T-helper 2 cell treated with Interferon-gamma antibody and Interleukin-4, amounts not matched to agents 5 μg/mL and 100 μg/mL, for 36 hours (primary cell): ENCODE measurements around the gene ATP2B1.
"Not testable (repeated sequence)": the region's sequence is repeated elsewhere in the genome, so short reads cannot be mapped to it uniquely, and the experiment has no call there.

Experiments
- DNase-seq: peaks from one replicate; pipeline ENCODE4 v3.0.0; 2021; ENCODE audit warnings: low spot score
- H3K27ac Mint-ChIP-seq: one replicate; pipeline ENCODE4 v1.8.0; 2021; ENCODE audit warnings: mild to moderate bottlenecking, mixed read lengths
- H3K27me3 Mint-ChIP-seq: one replicate; pipeline ENCODE4 v1.8.0; 2021; ENCODE audit warnings: low read depth, mixed read lengths
- H3K36me3 Mint-ChIP-seq: one replicate; pipeline ENCODE4 v1.8.0; 2021; ENCODE audit warnings: low read depth, mixed read lengths
- H3K4me1 Mint-ChIP-seq: one replicate; pipeline ENCODE4 v1.8.0; 2021; ENCODE audit warnings: low read depth, mixed read lengths
- H3K4me3 Mint-ChIP-seq: one replicate; pipeline ENCODE4 v1.8.0; 2022; ENCODE audit warnings: mild to moderate bottlenecking, moderate library complexity, mixed read lengths
- H3K9me3 Mint-ChIP-seq: one replicate; pipeline ENCODE4 v1.8.0; 2021; ENCODE audit warnings: mixed read lengths

The ATP2B1 gene

GRCh38 chr12:89706986-89707702 lies 1.5 kb downstream of the ATP2B1 start:
- H3K4me3 Mint-ChIP-seq, result peak overlapping the region; percentile 81
- DNase-seq, result no peak
- peaks cover 30% of the 10 kb centered on the region for H3K27me3 Mint-ChIP-seq
- H3K4me1 Mint-ChIP-seq, result peaks cover 25% of the 10 kb centered on the region
- H3K9me3 Mint-ChIP-seq, result no peaks in the 10 kb centered on the region
- peak overlapping the region; percentile 81 for H3K27ac Mint-ChIP-seq
- peaks cover 2% of the 10 kb centered on the region for H3K36me3 Mint-ChIP-seq

- H3K36me3 Mint-ChIP-seq, result peaks cover 2% of the 10 kb centered on the region
- peak overlapping the region; percentile 81 for H3K4me3 Mint-ChIP-seq
- no peak for DNase-seq
- no peak overlapping the region for H3K27ac Mint-ChIP-seq
- H3K9me3 Mint-ChIP-seq, result no peaks in the 10 kb centered on the region
- H3K4me1 Mint-ChIP-seq, result peaks cover 25% of the 10 kb centered on the region
- H3K27me3 Mint-ChIP-seq, result peaks cover 27% of the 10 kb centered on the region
Observed at GRCh38 chr12:89706551-89706950, 2.1 kb downstream of the ATP2B1 start.

- H3K36me3 Mint-ChIP-seq, result peaks cover 2% of the 10 kb centered on the region
- H3K4me1 Mint-ChIP-seq, result peaks cover 20% of the 10 kb centered on the region
- no peak overlapping the region for H3K4me3 Mint-ChIP-seq
- H3K27me3 Mint-ChIP-seq, result peaks cover 9% of the 10 kb centered on the region
- no peak for DNase-seq
- H3K27ac Mint-ChIP-seq, result no peak overlapping the region
- no peaks in the 10 kb centered on the region for H3K9me3 Mint-ChIP-seq
Observed at GRCh38 chr12:89704457-89704856, 4.2 kb downstream of the ATP2B1 start.

GRCh38 chr12:89703768-89704167 lies 4.9 kb downstream of the ATP2B1 start:
- no peaks in the 10 kb centered on the region for H3K9me3 Mint-ChIP-seq
- no peak overlapping the region for H3K4me3 Mint-ChIP-seq
- peaks cover 2% of the 10 kb centered on the region for H3K36me3 Mint-ChIP-seq

GRCh38 chr12:89702503-89702902 lies 6.1 kb downstream of the ATP2B1 start:
- no peak for DNase-seq
- H3K36me3 Mint-ChIP-seq, result peaks cover 2% of the 10 kb centered on the region
- H3K27me3 Mint-ChIP-seq, result peaks cover 9% of the 10 kb centered on the region
- H3K9me3 Mint-ChIP-seq, result no peaks in the 10 kb centered on the region
- H3K4me1 Mint-ChIP-seq, result peaks cover 20% of the 10 kb centered on the region
- H3K27ac Mint-ChIP-seq, result no peak overlapping the region
- no peak overlapping the region for H3K4me3 Mint-ChIP-seq

More at GRCh38 chr12:89703768-89704167, 4.9 kb downstream of the ATP2B1 start:
- DNase-seq, result no peak
- peaks cover 20% of the 10 kb centered on the region for H3K4me1 Mint-ChIP-seq
- no peak overlapping the region for H3K27ac Mint-ChIP-seq
- H3K27me3 Mint-ChIP-seq, result peaks cover 9% of the 10 kb centered on the region

GRCh38 chr12:89701606-89702206 lies 6.9 kb downstream of the ATP2B1 start:
- Mint-ChIP-seq H3K4me3 (no peak overlapping the region), H3K27ac (no peak overlapping the region), H3K27me3 (peaks cover 9% of the 10 kb centered on the region), H3K36me3 (peaks cover 2% of the 10 kb centered on the region), H3K9me3 (no peaks in the 10 kb centered on the region), H3K4me1 (peaks cover 14% of the 10 kb centered on the region)
- DNase-seq, result no peak

- DNase-seq, result no peak
- Mint-ChIP-seq H3K4me3 (no peak overlapping the region), H3K4me1 (peaks cover 7% of the 10 kb centered on the region), H3K9me3 (no peaks in the 10 kb centered on the region), H3K27ac (no peak overlapping the region), H3K36me3 (peaks cover 1% of the 10 kb centered on the region), H3K27me3 (peaks cover 2% of the 10 kb centered on the region)
Observed at GRCh38 chr12:89700191-89700810, 8.3 kb downstream of the ATP2B1 start.

- Mint-ChIP-seq H3K27me3 (no peaks in the 10 kb centered on the region), H3K4me1 (peaks cover 6% of the 10 kb centered on the region), H3K36me3 (no peaks in the 10 kb centered on the region), H3K9me3 (no peaks in the 10 kb centered on the region), H3K27ac (no peak overlapping the region), H3K4me3 (no peak overlapping the region)
- DNase-seq, result no peak
Observed at GRCh38 chr12:89698607-89699006, 10.0 kb downstream of the ATP2B1 start.

GRCh38 chr12:89697728-89698127 lies 10.9 kb downstream of the ATP2B1 start:
- not testable (repeated sequence) for H3K4me3 Mint-ChIP-seq, H3K4me1 Mint-ChIP-seq, DNase-seq, H3K27me3 Mint-ChIP-seq, H3K27ac Mint-ChIP-seq, H3K36me3 Mint-ChIP-seq, H3K9me3 Mint-ChIP-seq

GRCh38 chr12:89697296-89697695 lies 11.3 kb downstream of the ATP2B1 start:
- Mint-ChIP-seq H3K9me3 (no peaks in the 10 kb centered on the region), H3K27me3 (no peaks in the 10 kb centered on the region), H3K36me3 (no peaks in the 10 kb centered on the region), H3K4me1 (peaks cover 6% of the 10 kb centered on the region), H3K4me3 (no peak overlapping the region), H3K27ac (no peak overlapping the region)
- no peak for DNase-seq

- H3K9me3 Mint-ChIP-seq, result no peaks in the 10 kb centered on the region
- H3K4me3 Mint-ChIP-seq, result no peak overlapping the region
- no peaks in the 10 kb centered on the region for H3K27me3 Mint-ChIP-seq
- no peak for DNase-seq
- H3K36me3 Mint-ChIP-seq, result no peaks in the 10 kb centered on the region
- peaks cover 2% of the 10 kb centered on the region for H3K4me1 Mint-ChIP-seq
- no peak overlapping the region for H3K27ac Mint-ChIP-seq
Observed at GRCh38 chr12:89695830-89696229, 12.8 kb downstream of the ATP2B1 start.

- H3K27me3 Mint-ChIP-seq, result no peaks in the 10 kb centered on the region
- H3K9me3 Mint-ChIP-seq, result no peaks in the 10 kb centered on the region
- DNase-seq, result no peak
- no peak overlapping the region for H3K27ac Mint-ChIP-seq
- H3K4me3 Mint-ChIP-seq, result no peak overlapping the region
- H3K4me1 Mint-ChIP-seq, result peaks cover 2% of the 10 kb centered on the region
- no peaks in the 10 kb centered on the region for H3K36me3 Mint-ChIP-seq
Observed at GRCh38 chr12:89695100-89695499, 13.5 kb downstream of the ATP2B1 start.

GRCh38 chr12:89694542-89694941 lies 14.1 kb downstream of the ATP2B1 start:
- DNase-seq, result no peak
- Mint-ChIP-seq H3K9me3 (no peaks in the 10 kb centered on the region), H3K27me3 (no peaks in the 10 kb centered on the region), H3K36me3 (no peaks in the 10 kb centered on the region), H3K4me1 (peaks cover 2% of the 10 kb centered on the region), H3K27ac (no peak overlapping the region), H3K4me3 (no peak overlapping the region)

- no peak overlapping the region for H3K4me3 Mint-ChIP-seq
- no peaks in the 10 kb centered on the region for H3K9me3 Mint-ChIP-seq
- H3K36me3 Mint-ChIP-seq, result no peaks in the 10 kb centered on the region
- peaks cover 2% of the 10 kb centered on the region for H3K4me1 Mint-ChIP-seq
- DNase-seq, result no peak
- no peaks in the 10 kb centered on the region for H3K27me3 Mint-ChIP-seq
- no peak overlapping the region for H3K27ac Mint-ChIP-seq
Observed at GRCh38 chr12:89693639-89694202, 14.9 kb downstream of the ATP2B1 start.
